ENCODE measurements around the gene RUVBL1. TPM values are rescaled to one million over a fixed set of nuclear protein-coding genes. Genes with fewer than 3 reads are reported as not detected.

The RUVBL1 gene
- total RNA-seq, 1 donor from 2014 or later = 33.1 TPM

- no peak overlapping the region for H3K27ac Mint-ChIP-seq (ENCODE audit: unreplicated experiment)
Measured at GRCh38 chr3:128083396-128083795, 40.2 kb downstream of the RUVBL1 start.

GRCh38 chr3:128082546-128082945 is 41.1 kb downstream of the RUVBL1 start:
- peaks cover 3% of the 10 kb centered on the region for H3K27me3 Mint-ChIP-seq (ENCODE audit: unreplicated experiment)
- no peak for TF ChIP-seq CTCF (IDR thresholded peaks at IDR 0.05; ENCODE audit: partially characterized antibody, unreplicated experiment)
- peaks cover 6% of the 10 kb centered on the region for H3K9me3 Mint-ChIP-seq (ENCODE audit: unreplicated experiment)
- no peak overlapping the region for H3K4me3 Mint-ChIP-seq (ENCODE audit: unreplicated experiment)
- no peak overlapping the region for H3K27ac Mint-ChIP-seq (ENCODE audit: unreplicated experiment)
- no peak for DNase-seq
- H3K4me1 Mint-ChIP-seq (ENCODE audit: low read depth, unreplicated experiment) = peaks cover 4% of the 10 kb centered on the region
- H3K36me3 Mint-ChIP-seq (ENCODE audit: unreplicated experiment) = no peaks in the 10 kb centered on the region

More at GRCh38 chr3:128083396-128083795, 40.2 kb downstream of the RUVBL1 start:
- Mint-ChIP-seq H3K4me1 (ENCODE audit: low read depth, unreplicated experiment) (peaks cover 2% of the 10 kb centered on the region), H3K4me3 (ENCODE audit: unreplicated experiment) (no peak overlapping the region), H3K9me3 (ENCODE audit: unreplicated experiment) (peaks cover 6% of the 10 kb centered on the region), H3K27me3 (ENCODE audit: unreplicated experiment) (peaks cover 3% of the 10 kb centered on the region), H3K36me3 (ENCODE audit: unreplicated experiment) (no peaks in the 10 kb centered on the region)
- no peak for TF ChIP-seq CTCF (IDR thresholded peaks at IDR 0.05; ENCODE audit: partially characterized antibody, unreplicated experiment)
- DNase-seq = no peak

GRCh38 chr3:128081846-128082245 is 41.8 kb downstream of the RUVBL1 start:
- peaks cover 3% of the 10 kb centered on the region for H3K27me3 Mint-ChIP-seq (ENCODE audit: unreplicated experiment)
- peaks cover 4% of the 10 kb centered on the region for H3K4me1 Mint-ChIP-seq (ENCODE audit: low read depth, unreplicated experiment)
- no peak for DNase-seq
- no peak overlapping the region for H3K4me3 Mint-ChIP-seq (ENCODE audit: unreplicated experiment)
- no peaks in the 10 kb centered on the region for H3K36me3 Mint-ChIP-seq (ENCODE audit: unreplicated experiment)
- no peak overlapping the region for H3K27ac Mint-ChIP-seq (ENCODE audit: unreplicated experiment)
- TF ChIP-seq CTCF (IDR thresholded peaks at IDR 0.05; ENCODE audit: partially characterized antibody, unreplicated experiment) = no peak
- peaks cover 4% of the 10 kb centered on the region for H3K9me3 Mint-ChIP-seq (ENCODE audit: unreplicated experiment)

- H3K27me3 Mint-ChIP-seq (ENCODE audit: unreplicated experiment) = peaks cover 4% of the 10 kb centered on the region
- no peak for TF ChIP-seq CTCF (IDR thresholded peaks at IDR 0.05; ENCODE audit: partially characterized antibody, unreplicated experiment)
- no peaks in the 10 kb centered on the region for H3K36me3 Mint-ChIP-seq (ENCODE audit: unreplicated experiment)
- H3K9me3 Mint-ChIP-seq (ENCODE audit: unreplicated experiment) = peaks cover 4% of the 10 kb centered on the region
- H3K4me1 Mint-ChIP-seq (ENCODE audit: low read depth, unreplicated experiment) = peaks cover 4% of the 10 kb centered on the region
- no peak overlapping the region for H3K4me3 Mint-ChIP-seq (ENCODE audit: unreplicated experiment)
- no peak overlapping the region for H3K27ac Mint-ChIP-seq (ENCODE audit: unreplicated experiment)
- DNase-seq = no peak
Measured at GRCh38 chr3:128081226-128081625, 42.4 kb downstream of the RUVBL1 start.

GRCh38 chr3:128080323-128081080 is 43.1 kb downstream of the RUVBL1 start:
- no peak for DNase-seq
- Mint-ChIP-seq H3K4me3 (ENCODE audit: unreplicated experiment) (no peak overlapping the region), H3K36me3 (ENCODE audit: unreplicated experiment) (no peaks in the 10 kb centered on the region), H3K27me3 (ENCODE audit: unreplicated experiment) (peaks cover 4% of the 10 kb centered on the region), H3K4me1 (ENCODE audit: low read depth, unreplicated experiment) (peaks cover 4% of the 10 kb centered on the region), H3K9me3 (ENCODE audit: unreplicated experiment) (peaks cover 3% of the 10 kb centered on the region), H3K27ac (ENCODE audit: unreplicated experiment) (no peak overlapping the region)
- no peak for TF ChIP-seq CTCF (IDR thresholded peaks at IDR 0.05; ENCODE audit: partially characterized antibody, unreplicated experiment)
